HEK293T (cell line): ENCODE measurements around the gene CD300LD.

Source experiments
- CTCF ChIA-PET: fragments of 350-600 bp; formaldehyde crosslinking; extraction: SDS; loops from one replicate; lab custom pipeline; 2021; ENCODE audit warnings: antibody characterized with exemption, inconsistent platforms; lab: Yijun Ruan, JAX
- POLR2A ChIA-PET: fragments of 350-600 bp; formaldehyde crosslinking; extraction: SDS; loops from one replicate; lab custom pipeline; 2020; ENCODE audit warnings: antibody characterized with exemption, inconsistent platforms; lab: Yijun Ruan, JAX
- DNase-seq: peaks from one replicate; pipeline ENCODE4 v3.0.0; 2012; ENCODE audit warnings: mixed read lengths; ENCODE audit errors: extremely low spot score
- ARNT ChIP-seq: fragments of 450-650 bp; IDR thresholded peaks from 2 replicates; pipeline ENCODE4 v1.6.1; 2017; ENCODE audit warnings: mild to moderate bottlenecking
- BHLHE40 ChIP-seq: fragments of 450-650 bp; IDR thresholded peaks from 2 replicates; pipeline ENCODE4 v1.6.1; 2016; ENCODE audit warnings: mild to moderate bottlenecking, moderate library complexity, borderline replicate concordance
- CTBP1 ChIP-seq: fragments of 450-650 bp; IDR thresholded peaks from 2 replicates; pipeline ENCODE4 v1.6.1; 2016; ENCODE audit warnings: borderline replicate concordance
- ELF4 ChIP-seq: fragments of 450-650 bp; IDR thresholded peaks from 2 replicates; pipeline ENCODE4 v1.6.1; 2017; ENCODE audit warnings: antibody characterized with exemption
- FOXA1 ChIP-seq: fragments of 450-650 bp; IDR thresholded peaks from 2 replicates; pipeline ENCODE4 v1.6.1; 2016; ENCODE audit warnings: mild to moderate bottlenecking
- FOXK2 ChIP-seq: fragments of 450-650 bp; IDR thresholded peaks from 2 replicates; pipeline ENCODE4 v1.6.1; 2016; ENCODE audit warnings: mild to moderate bottlenecking
- FOXM1 ChIP-seq: fragments of 450-650 bp; IDR thresholded peaks from 2 replicates; pipeline ENCODE4 v1.6.1; 2017; ENCODE audit warnings: mild to moderate bottlenecking, borderline replicate concordance
- HDGF ChIP-seq: fragments of 450-650 bp; IDR thresholded peaks from 2 replicates; pipeline ENCODE4 v1.6.1; 2017; ENCODE audit warnings: antibody characterized with exemption, borderline replicate concordance
- L3MBTL2 ChIP-seq: fragments of 450-650 bp; conservative IDR thresholded peaks from 2 replicates; pipeline ENCODE4 v1.6.1; 2016; ENCODE audit warnings: mild to moderate bottlenecking
- LEF1 ChIP-seq: fragments of 450-650 bp; IDR thresholded peaks from 2 replicates; pipeline ENCODE4 v1.6.1; 2017; ENCODE audit warnings: mild to moderate bottlenecking, borderline replicate concordance
- NFRKB ChIP-seq: fragments of 450-650 bp; IDR thresholded peaks from 2 replicates; pipeline ENCODE4 v1.6.1; 2016; ENCODE audit warnings: mild to moderate bottlenecking, moderate library complexity
- SP1 ChIP-seq: fragments of 450-650 bp; IDR thresholded peaks from 2 replicates; pipeline ENCODE4 v1.6.1; 2017
- SUZ12 ChIP-seq: fragments of 450-650 bp; IDR thresholded peaks from 2 replicates; pipeline ENCODE4 v1.6.1; 2016; ENCODE audit warnings: mild to moderate bottlenecking
- TARDBP ChIP-seq: fragments of 450-650 bp; IDR thresholded peaks from 2 replicates; pipeline ENCODE4 v1.6.1; 2016
- ZNF384 ChIP-seq: fragments of 450-650 bp; IDR thresholded peaks from 2 replicates; pipeline ENCODE4 v1.6.1; 2016
- TF ChIP-seq, protein P1 (sequence below): fragments of 450-650 bp; IDR thresholded peaks from 2 replicates; pipeline ENCODE4 v1.6.1; 2016

CD300LD gene

DNA sequence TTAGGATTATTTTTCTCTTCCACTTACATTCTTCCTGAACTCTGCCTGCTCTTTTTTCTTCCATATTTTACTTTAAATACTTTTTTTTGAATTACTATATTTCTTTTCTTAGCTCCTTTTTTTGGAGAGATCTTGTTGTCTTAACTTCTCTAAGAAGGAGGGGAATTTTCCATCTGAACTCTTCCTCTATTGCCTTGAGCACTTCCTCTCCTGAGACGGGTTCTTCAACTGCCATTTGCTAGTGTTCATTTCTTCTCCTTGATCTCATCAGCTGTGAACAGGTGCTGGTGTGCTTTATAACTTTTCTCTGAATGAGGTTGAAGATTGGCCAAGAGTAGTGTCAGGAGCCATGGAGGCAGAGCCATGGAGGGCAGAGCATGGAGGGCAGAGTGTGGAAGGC lies 15.1 kb upstream of the CD300LD start:
- POLR2A ChIA-PET, result no interaction called here
- DNase-seq, result no peak
- TF ChIP-seq FOXK2 (no peak), L3MBTL2 (no peak), ZNF384 (no peak), BHLHE40 (no peak), HDGF (no peak), ELF4 (no peak)
- CTCF ChIA-PET, result interaction anchor here (0.7 kb wide), 1 partner anchor 50 kb away, joined by 3 read pairs; no protein-coding TSS in a partner anchor

DNA sequence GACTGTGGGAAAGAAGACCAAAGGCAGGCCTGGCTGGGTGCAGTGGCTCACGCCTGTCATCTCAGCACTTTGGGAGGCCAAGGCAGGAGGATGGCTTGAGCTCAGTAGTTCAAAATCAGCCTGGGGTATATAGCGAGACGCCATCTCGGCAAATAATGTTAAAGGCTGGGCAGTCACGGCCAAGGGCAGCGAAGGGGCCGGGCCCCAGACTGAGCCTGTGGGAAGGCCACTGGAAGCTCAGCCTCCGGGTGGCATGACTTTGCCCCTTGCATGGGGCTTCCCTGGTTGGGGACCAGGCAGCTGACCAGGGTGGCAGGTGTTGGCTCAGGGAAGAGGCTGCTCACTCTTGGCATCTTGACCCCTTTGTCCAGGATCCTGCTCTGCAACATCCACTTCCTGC lies 14.0 kb upstream of the CD300LD start:
- POLR2A ChIA-PET, result no interaction called here
- TF ChIP-seq FOXM1 (no peak), L3MBTL2 (no peak), HDGF (no peak), NFRKB (no peak), ARNT (no peak), BHLHE40 (no peak), SUZ12 (no peak), FOXK2 (no peak)
- DNase-seq, result no peak
- CTCF ChIA-PET, result interaction anchor here (1.0 kb wide), 1 partner anchor 39 kb away, joined by 3 read pairs; no protein-coding TSS in a partner anchor

DNA sequence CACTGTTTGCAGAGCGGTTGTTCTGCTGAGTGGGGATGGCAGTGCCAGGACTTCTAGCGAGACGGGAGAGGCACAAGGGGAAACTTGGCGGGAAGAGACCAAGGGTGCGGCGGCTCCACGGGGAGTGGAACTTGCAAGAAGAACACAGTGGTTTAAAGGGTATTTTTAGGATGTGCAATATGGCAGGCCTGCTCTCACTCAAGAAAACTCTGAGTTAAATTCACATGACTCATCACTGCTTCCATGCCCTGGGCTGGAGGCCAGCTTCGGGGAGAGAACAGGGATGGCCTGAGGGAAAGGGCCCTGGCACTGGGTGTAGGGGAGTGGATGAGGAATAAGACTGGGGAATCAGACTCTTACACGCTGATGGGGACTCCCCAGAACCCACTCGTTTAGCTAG lies 13.3 kb upstream of the CD300LD start:
- ChIA-PET POLR2A (no interaction called here), CTCF (interaction anchor here (1.0 kb wide), 1 partner anchor 39 kb away, joined by 3 read pairs; no protein-coding TSS in a partner anchor)
- TF ChIP-seq ARNT (no peak), FOXK2 (no peak)
- no peak for DNase-seq

DNA sequence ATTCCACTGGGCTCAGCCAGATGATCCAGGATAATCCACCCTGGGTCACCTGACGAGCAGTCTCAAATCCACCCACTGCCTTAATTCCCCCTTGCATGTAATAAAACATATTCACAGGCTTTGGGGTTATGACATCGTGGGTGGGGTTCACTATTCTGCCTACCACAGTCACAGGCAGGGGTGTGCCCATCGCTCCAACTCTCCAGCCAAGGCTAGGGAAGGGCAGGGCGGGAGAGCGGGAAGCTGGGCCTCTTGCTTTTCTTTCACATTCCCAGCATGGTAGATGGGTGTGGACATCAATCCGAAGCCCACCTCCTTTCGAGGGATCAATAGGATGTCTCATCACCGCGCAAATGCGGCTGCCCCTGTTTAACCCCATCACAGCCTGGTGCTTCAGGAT lies 12.7 kb upstream of the CD300LD start:
- no peak for DNase-seq
- no peak for TF ChIP-seq HDGF
- no peak for TF ChIP-seq FOXK2
- TF ChIP-seq ARNT, result no peak
- TF ChIP-seq CTBP1, result no peak
- no peak for TF ChIP-seq FOXA1
- TF ChIP-seq ELF4, result no peak
- TF ChIP-seq NFRKB, result no peak
- TF ChIP-seq, protein P1, sequence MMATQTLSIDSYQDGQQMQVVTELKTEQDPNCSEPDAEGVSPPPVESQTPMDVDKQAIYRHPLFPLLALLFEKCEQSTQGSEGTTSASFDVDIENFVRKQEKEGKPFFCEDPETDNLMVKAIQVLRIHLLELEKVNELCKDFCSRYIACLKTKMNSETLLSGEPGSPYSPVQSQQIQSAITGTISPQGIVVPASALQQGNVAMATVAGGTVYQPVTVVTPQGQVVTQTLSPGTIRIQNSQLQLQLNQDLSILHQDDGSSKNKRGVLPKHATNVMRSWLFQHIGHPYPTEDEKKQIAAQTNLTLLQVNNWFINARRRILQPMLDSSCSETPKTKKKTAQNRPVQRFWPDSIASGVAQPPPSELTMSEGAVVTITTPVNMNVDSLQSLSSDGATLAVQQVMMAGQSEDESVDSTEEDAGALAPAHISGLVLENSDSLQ, result no peak
- no peak for TF ChIP-seq BHLHE40
- no peak for TF ChIP-seq SUZ12
- TF ChIP-seq LEF1, result no peak
- TF ChIP-seq L3MBTL2, result no peak
- TF ChIP-seq FOXM1, result no peak
- TF ChIP-seq TARDBP, result no peak
- ChIA-PET POLR2A (interaction anchor here (0.9 kb wide), 1 partner anchor 13 kb away, joined by 3 read pairs; no protein-coding TSS in a partner anchor), CTCF (interaction anchor here (1.5 to 2.1 kb wide), 2 partner anchors 226 to 237 kb away, joined by 6 read pairs; partner anchors contain the start of gene GPR142)

DNA sequence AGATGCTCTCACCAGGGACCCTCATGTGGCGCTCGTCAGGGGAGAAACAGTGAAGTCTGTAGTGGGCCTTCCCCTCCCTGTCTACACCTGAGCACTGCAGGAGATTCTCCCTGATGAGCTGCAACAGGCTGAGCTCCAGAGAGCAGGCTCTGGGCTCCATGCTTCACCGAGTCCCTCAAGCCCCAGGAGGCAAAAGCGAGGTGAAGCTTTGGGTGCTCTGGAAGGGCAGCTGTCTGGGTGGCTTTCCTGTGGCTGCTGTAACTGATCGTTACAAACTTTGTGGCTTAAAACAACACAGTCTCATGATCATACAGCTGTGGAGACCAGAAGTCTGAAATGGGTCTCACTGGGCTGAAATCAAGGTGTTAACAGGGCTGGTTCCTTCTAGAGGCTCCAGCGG lies 12.1 kb upstream of the CD300LD start:
- no peak for DNase-seq
- TF ChIP-seq LEF1 (no peak), NFRKB (no peak), ELF4 (no peak), CTBP1 (no peak), FOXM1 (no peak), L3MBTL2 (no peak), ARNT (no peak), BHLHE40 (no peak), TARDBP (no peak), FOXA1 (no peak), FOXK2 (no peak), ZNF384 (no peak), HDGF (no peak), SP1 (no peak)
- TF ChIP-seq, protein P1, result no peak
- CTCF ChIA-PET, result interaction anchor here (1.5 to 2.1 kb wide), 2 partner anchors 225 to 236 kb away, joined by 6 read pairs; partner anchors contain the start of gene GPR142
- POLR2A ChIA-PET, result interaction anchor here (0.9 kb wide), 1 partner anchor 13 kb away, joined by 3 read pairs; no protein-coding TSS in a partner anchor

DNA sequence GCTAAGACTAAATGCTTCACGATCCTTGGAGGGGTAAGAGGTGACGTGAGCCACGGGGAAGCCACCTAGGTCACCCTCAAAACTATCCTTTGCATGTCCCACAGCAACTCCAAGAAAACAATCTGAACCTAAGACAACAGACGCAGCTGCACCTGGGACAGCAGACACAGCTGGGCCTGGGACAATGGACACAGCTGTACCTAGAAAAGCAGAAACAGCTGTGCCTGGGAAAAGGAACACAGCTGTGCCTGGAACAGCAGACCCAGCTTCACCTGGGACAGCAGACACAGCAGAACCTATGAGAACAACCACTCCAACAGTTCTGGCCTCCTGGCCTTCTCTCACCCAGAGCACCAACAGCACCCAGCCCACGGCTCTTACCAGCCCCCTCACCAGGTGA lies 11.7 kb upstream of the CD300LD start:
- CTCF ChIA-PET, result interaction anchor here (0.6 to 2.1 kb wide), 5 partner anchors 21 to 236 kb away, joined by 3 to 6 read pairs (median 4); partner anchors contain the start of genes CD300H and GPR142
- no peak for TF ChIP-seq CTBP1
- TF ChIP-seq NFRKB, result no peak
- TF ChIP-seq FOXK2, result no peak
- TF ChIP-seq SP1, result no peak
- no peak for TF ChIP-seq ARNT
- TF ChIP-seq ELF4, result no peak
- TF ChIP-seq LEF1, result no peak
- TF ChIP-seq, protein P1, result no peak
- no peak for TF ChIP-seq SUZ12
- no peak for TF ChIP-seq HDGF
- no peak for TF ChIP-seq BHLHE40
- no peak for TF ChIP-seq FOXM1
- no peak for TF ChIP-seq L3MBTL2
- TF ChIP-seq FOXA1, result no peak
- TF ChIP-seq TARDBP, result no peak
- TF ChIP-seq ZNF384, result no peak
- DNase-seq, result no peak
- POLR2A ChIA-PET, result interaction anchor here (0.9 kb wide), 1 partner anchor 14 kb away, joined by 3 read pairs; no protein-coding TSS in a partner anchor
